ENCODE measurements around the gene TMEM181.
"Not testable (repeated sequence)": the region's sequence is repeated elsewhere in the genome, so short reads cannot be mapped to it uniquely, and the experiment has no call there.

Gene TMEM181

DNA sequence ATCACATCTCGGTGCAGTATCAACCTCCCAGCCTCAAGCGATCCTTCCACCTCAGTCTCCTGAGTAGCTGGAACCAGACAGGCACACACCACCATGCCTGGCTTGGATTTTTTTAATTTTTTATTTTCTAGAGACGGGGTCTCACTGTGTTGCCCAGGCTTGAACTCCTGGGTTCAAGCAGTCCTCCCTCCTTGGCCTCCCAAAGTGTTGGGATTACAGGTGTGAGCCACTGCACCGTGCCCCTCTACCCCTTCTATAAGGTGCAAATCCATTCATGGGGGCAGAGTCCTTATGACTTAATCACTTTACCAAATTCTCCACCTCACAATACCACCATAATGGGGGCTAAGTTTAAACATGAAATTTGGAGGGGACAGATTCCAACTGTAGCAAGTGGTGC, 37.7 kb downstream of the TMEM181 start:
- DNase-seq (ENCODE audit: low spot score), result no peak
- TF ChIP-seq, protein P1, sequence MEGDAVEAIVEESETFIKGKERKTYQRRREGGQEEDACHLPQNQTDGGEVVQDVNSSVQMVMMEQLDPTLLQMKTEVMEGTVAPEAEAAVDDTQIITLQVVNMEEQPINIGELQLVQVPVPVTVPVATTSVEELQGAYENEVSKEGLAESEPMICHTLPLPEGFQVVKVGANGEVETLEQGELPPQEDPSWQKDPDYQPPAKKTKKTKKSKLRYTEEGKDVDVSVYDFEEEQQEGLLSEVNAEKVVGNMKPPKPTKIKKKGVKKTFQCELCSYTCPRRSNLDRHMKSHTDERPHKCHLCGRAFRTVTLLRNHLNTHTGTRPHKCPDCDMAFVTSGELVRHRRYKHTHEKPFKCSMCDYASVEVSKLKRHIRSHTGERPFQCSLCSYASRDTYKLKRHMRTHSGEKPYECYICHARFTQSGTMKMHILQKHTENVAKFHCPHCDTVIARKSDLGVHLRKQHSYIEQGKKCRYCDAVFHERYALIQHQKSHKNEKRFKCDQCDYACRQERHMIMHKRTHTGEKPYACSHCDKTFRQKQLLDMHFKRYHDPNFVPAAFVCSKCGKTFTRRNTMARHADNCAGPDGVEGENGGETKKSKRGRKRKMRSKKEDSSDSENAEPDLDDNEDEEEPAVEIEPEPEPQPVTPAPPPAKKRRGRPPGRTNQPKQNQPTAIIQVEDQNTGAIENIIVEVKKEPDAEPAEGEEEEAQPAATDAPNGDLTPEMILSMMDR (conservative IDR thresholded peaks at IDR 0.05; ENCODE audit: low read depth), result no peak
- H3K27ac ChIP-seq, result no peak overlapping the region
- ChIA-PET POLR2A (ENCODE audit: low non-redundant PET) (no interaction called here), CTCF (interaction anchor here (0.6 kb wide), 1 partner anchor 1481 kb away, joined by 3 read pairs; no protein-coding TSS in a partner anchor)

DNA sequence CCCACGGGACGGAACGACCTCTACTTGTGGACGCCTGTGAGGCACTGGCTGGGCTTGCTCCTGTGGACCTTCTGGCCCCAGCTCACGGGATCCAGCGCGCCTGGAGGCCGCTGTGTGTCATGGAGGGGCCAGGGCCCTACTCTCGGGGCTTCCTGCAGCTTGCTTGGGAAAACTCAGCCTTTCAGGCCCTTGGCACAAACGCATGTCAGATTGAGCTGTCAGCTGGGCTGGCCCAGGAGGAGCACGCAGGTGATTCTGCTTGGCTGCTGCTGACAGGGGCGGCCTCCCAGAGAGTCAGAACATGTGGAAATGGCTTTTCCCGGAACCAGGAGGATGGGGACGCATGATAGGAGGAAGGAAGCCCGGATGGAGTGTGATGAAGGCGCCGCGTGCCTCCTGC, 39.7 kb downstream of the TMEM181 start:
- DNase-seq (ENCODE audit: low spot score), result no peak
- H3K27ac ChIP-seq, result no peak overlapping the region
- TF ChIP-seq, protein P1 (conservative IDR thresholded peaks at IDR 0.05; ENCODE audit: low read depth), result no peak
- ChIA-PET POLR2A (ENCODE audit: low non-redundant PET) (no interaction called here), CTCF (interaction anchor here (0.6 kb wide), 1 partner anchor 28 kb away, joined by 3 read pairs; no protein-coding TSS in a partner anchor)

DNA sequence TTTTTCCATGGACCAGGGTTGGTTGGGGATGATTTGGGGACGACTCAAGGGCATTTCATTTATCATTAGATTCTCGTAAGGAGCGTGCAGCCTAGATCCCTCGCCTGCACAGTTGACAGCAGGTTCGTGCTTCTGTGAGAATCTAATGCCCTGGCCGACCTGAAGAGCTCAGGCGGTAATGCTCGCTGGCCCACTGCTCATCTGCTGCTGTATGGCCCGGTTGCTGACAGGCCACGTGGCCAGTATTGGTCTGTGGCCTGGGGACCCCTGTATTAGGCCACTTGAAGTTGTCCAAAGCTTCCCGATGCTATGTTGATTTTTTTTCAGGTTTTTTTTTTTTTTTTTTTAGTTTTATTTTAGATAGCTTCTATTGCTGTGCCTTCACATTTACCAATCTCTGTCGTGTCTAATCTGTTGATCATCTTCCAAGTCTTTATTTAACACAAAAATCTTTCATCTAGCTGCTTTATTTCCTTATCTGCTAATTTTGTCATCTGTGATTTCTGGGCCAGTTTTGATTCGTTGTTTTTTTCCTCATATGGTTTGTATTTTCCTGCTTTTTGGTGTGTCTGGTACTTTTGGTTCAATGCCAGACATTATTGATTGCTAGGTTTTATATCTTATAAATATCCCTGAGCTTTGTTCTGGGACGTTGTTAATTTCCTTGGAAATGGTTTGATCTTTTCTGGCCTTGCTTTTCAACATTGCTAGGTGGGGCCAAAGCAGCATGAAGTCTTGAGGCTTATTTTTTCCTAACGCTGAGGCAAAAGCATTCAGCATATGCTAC, 43.6 kb downstream of the TMEM181 start:
- CTCF ChIA-PET, result interaction anchor here (0.6 to 2.2 kb wide), 3 partner anchors 382 to 488 kb away, joined by 3 to 6 read pairs (median 6); no protein-coding TSS in a partner anchor
- TF ChIP-seq, protein P1 (conservative IDR thresholded peaks at IDR 0.05; ENCODE audit: low read depth), result no peak
- no peak for DNase-seq (ENCODE audit: low spot score)
- POLR2A ChIA-PET (ENCODE audit: low non-redundant PET), result no interaction called here
- no peak overlapping the region for H3K27ac ChIP-seq

DNA sequence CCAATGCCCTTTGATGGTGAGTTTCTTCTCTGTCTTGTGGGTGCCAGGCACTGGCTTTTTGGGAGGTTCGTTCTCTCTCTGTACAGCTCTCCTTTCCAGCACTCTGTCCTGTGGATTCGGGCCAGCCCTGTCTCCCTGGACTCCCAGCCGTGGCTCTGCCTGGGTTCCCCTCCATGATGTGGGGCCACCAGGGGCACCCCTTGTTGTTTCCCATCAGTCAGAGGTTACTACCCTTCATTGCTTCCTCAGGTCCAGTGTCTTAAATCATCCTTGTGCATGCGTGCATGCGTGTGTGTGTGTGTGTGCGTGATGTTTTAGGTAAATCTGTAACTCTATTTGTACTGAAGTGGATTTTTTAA, 44.1 kb downstream of the TMEM181 start:
- no peak overlapping the region for H3K27ac ChIP-seq
- POLR2A ChIA-PET (ENCODE audit: low non-redundant PET), result no interaction called here
- DNase-seq (ENCODE audit: low spot score), result no peak
- CTCF ChIA-PET, result interaction anchor here (2.2 kb wide), 1 partner anchor 383 kb away, joined by 6 read pairs; no protein-coding TSS in a partner anchor
- TF ChIP-seq, protein P1 (conservative IDR thresholded peaks at IDR 0.05; ENCODE audit: low read depth), result no peak

DNA sequence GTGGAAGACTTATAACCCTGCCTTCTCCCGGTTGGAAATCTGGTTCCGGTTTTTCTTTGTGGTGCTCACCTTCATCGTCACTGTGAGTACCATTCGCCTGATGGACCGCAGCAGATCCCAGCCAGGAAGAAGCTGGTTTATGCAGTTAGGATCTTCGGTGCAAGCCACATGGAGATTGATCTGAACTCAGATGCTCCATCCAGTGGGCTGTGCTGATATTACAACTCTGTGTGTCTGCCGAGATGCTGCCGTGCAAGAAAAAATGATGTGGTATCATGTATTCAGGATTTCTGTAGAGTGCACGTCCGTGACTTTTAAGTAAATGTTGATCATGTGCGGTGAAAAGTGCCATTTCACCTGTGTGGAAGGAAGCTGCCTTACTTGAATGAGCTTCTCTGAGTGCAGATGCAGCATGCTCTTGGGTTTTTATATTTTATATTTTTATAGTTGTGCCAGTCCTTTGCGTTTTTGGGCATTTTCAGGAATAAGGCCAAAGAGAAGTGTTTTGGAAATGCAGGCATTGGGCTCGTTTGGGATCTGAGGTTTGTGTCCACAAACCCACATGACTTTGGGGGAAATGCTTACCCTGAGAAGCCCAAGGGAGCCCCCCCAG, 45.5 kb downstream of the TMEM181 start:
- peak overlapping the region; percentile 17; the same call in 1 of the 2 replicates for H3K27ac ChIP-seq
- TF ChIP-seq, protein P1 (conservative IDR thresholded peaks at IDR 0.05; ENCODE audit: low read depth), result peak; percentile 75
- peak; percentile 56 for DNase-seq (ENCODE audit: low spot score)
- ChIA-PET POLR2A (ENCODE audit: low non-redundant PET) (no interaction called here), CTCF (interaction anchor here (0.6 to 2.2 kb wide), 5 partner anchors 11 to 391 kb away, joined by 3 to 6 read pairs (median 3); no protein-coding TSS in a partner anchor)

DNA sequence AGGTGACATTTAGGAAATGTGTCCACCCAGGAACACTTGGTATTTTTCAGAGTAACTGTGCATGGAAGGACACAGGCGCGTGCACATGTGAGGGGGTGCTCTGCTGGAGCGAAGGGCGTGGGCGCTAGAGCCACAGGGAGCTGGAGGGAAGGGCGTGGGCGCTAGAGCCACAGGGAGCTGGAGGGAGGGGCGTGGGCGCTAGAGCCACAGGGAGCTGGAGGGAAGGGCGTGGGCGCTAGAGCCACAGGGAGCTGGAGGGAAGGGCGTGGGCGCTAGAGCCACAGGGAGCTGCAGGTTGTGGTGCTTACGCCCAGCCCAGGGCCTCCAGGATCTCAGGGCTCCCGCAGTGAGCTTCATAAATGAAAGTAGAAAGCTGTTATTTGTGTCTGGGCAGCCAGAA, 46.1 kb downstream of the TMEM181 start:
- POLR2A ChIA-PET (ENCODE audit: low non-redundant PET), result not testable (repeated sequence)

More for the DNA sequence above, 46.1 kb downstream of the TMEM181 start:
- CTCF ChIA-PET, result interaction anchor here (0.6 to 2.2 kb wide), 5 partner anchors 11 to 392 kb away, joined by 3 to 8 read pairs (median 5); no protein-coding TSS in a partner anchor
- DNase-seq (ENCODE audit: low spot score), result not testable (repeated sequence)
- H3K27ac ChIP-seq, result peak overlapping the region; percentile 17; the same call in 1 of the 2 replicates
